HG03060 (cell line): ENCODE results near the gene CMC4.
A peak's percentile ranks its signal among the peaks of the same experiment; 100 is the strongest.

ENCODE experiments used
- ATAC-seq: cut with Tn5 transposase; IDR thresholded peaks from one replicate; pipeline ENCODE4 v1.9.1; 2021; ENCODE audit warnings: low read depth, moderate number of reproducible peaks; ENCODE audit not compliant: unreplicated experiment

CMC4 gene

GRCh38 chrX:155054255-155054654 lies 16.7 kb downstream of the CMC4 start:
- ATAC-seq = no peak

GRCh38 chrX:155053656-155054055 lies 17.3 kb downstream of the CMC4 start:
- no peak for ATAC-seq

GRCh38 chrX:155052738-155053498 lies 18.0 kb downstream of the CMC4 start:
- no peak for ATAC-seq

- ATAC-seq = no peak
These were observed 21.8 kb downstream of the CMC4 start for GRCh38 chrX:155048977-155049619.

- no peak for ATAC-seq
These were observed 24.0 kb downstream of the CMC4 start for GRCh38 chrX:155046811-155047528.

GRCh38 chrX:155046129-155046810 lies 24.7 kb downstream of the CMC4 start:
- ATAC-seq = no peak

- ATAC-seq = no peak
These were observed 35.2 kb downstream of the CMC4 start for GRCh38 chrX:155035688-155036087.

- ATAC-seq = no peak
These were observed 39.3 kb downstream of the CMC4 start for GRCh38 chrX:155031657-155032056.

- no peak for ATAC-seq
These were observed 42.1 kb downstream of the CMC4 start for GRCh38 chrX:155028877-155029291.

GRCh38 chrX:155028129-155028528 lies 42.8 kb downstream of the CMC4 start:
- no peak for ATAC-seq

- no peak for ATAC-seq
These were observed 43.3 kb downstream of the CMC4 start for GRCh38 chrX:155027509-155028066.

GRCh38 chrX:155026727-155027508 lies 44.0 kb downstream of the CMC4 start, which contains the start of gene FUNDC2:
TSS of gene FUNDC2 (plus strand) at chrX:155026844. CDS start at chrX:155026939, 95 bp downstream.
- ATAC-seq = peak; percentile 79

GRCh38 chrX:155026420-155026726 lies 44.6 kb downstream of the CMC4 start:
- ATAC-seq = no peak

GRCh38 chrX:155023907-155024833 lies 46.8 kb downstream of the CMC4 start:
- ATAC-seq = no peak

- ATAC-seq = no peak
These were observed 48.4 kb downstream of the CMC4 start, which contains the start of gene F8 for GRCh38 chrX:155022585-155022984. TSS of gene F8 (minus strand) at chrX:155022723. CDS start at chrX:155022552, 171 bp downstream.

- ATAC-seq = no peak
These were observed 50.3 kb downstream of the CMC4 start for GRCh38 chrX:155020591-155020990.
